Endothelial cell of umbilical vein (primary cell): ENCODE results near the gene TMEM82. TPM values are rescaled to one million over a fixed set of nuclear protein-coding genes. Genes with fewer than 3 reads are reported as not detected.

Experiments used
- BruUV-seq: library from RNA; stranded (reverse); fragments of 400-500 nt; replicated peaks from 2 replicates; lab custom pipeline; 2021; lab: Mats Ljungman, UMichigan
- CTCF ChIA-PET: fragments of 300-600, 350-600 bp; sonication (Branson Sonifier 250); formaldehyde crosslinking; loops from one replicate; lab custom pipeline; 2021; ENCODE audit warnings: antibody characterized with exemption, inconsistent platforms; lab: Charles Lee
- POLR2A ChIA-PET: fragments of 300-600, 350-600 bp; sonication (Branson Sonifier 250); formaldehyde crosslinking; loops from one replicate; lab custom pipeline; 2021; ENCODE audit warnings: antibody characterized with exemption, inconsistent platforms; lab: Charles Lee
- DNase-seq: peaks from one replicate; pipeline ENCODE4 v3.0.0-alpha.2; 2011; ENCODE audit warnings: low read depth, low spot score
- FAIRE-seq: peaks from 2 replicates; lab custom pipeline; 2011; peaks lifted over from hg19 to GRCh38; lab: Jason Lieb, UNC
- H2AFZ ChIP-seq: 2 replicates; pipeline ENCODE4 v1.6.0; 2012; ENCODE audit warnings: low read depth, low read length, control low read depth, inconsistent platforms
- H3K27ac ChIP-seq: 2 replicates; pipeline ENCODE4 v1.5.1; 2011; ENCODE audit warnings: low read depth, mild to moderate bottlenecking, control low read depth, low read length, moderate library complexity; ENCODE audit not compliant: insufficient read depth
- H3K27me3 ChIP-seq, 2 experiments: 2 replicates each; pipeline versions ENCODE4 v1.6.0 to v1.6.1; 2011; ENCODE audit warnings: low read length in 2 of 2, mixed read lengths in 1 of 2; ENCODE audit not compliant: control insufficient read depth in 2 of 2, insufficient read depth in 2 of 2
- H3K36me3 ChIP-seq, 2 experiments: 2 replicates in 1 of 2; 3 replicates in 1 of 2; pipeline ENCODE4 v1.5.1; 2011; ENCODE audit warnings: low read length in 2 of 2, mild to moderate bottlenecking in 1 of 2, moderate library complexity in 1 of 2; ENCODE audit not compliant: control insufficient read depth in 2 of 2, insufficient read depth in 2 of 2; ENCODE audit errors: extremely low read depth in 1 of 2
- H3K4me1 ChIP-seq: 3 replicates; pipeline ENCODE4 v1.5.1; 2011; ENCODE audit warnings: mild to moderate bottlenecking, low read length; ENCODE audit not compliant: control insufficient read depth, insufficient read depth; ENCODE audit errors: extremely low read depth
- H3K4me2 ChIP-seq: 2 replicates; pipeline ENCODE4 v1.6.1; 2011; ENCODE audit warnings: low read length, control low read depth, mixed read lengths; ENCODE audit not compliant: insufficient read depth
- H3K4me3 ChIP-seq, 3 experiments: fragments of 200-600 bp in 1 of 3; sonication (generic), shearing (Covaris generic) in 1 of 3; replicated peaks in 1 of 3; 2 replicates each; pipeline ENCODE4 v1.5.1; 2011 to 2016; ENCODE audit warnings: control low read depth in 3 of 3, low read length in 3 of 3, mild to moderate bottlenecking in 2 of 3, inconsistent platforms in 1 of 3, low read depth in 1 of 3, moderate library complexity in 1 of 3; ENCODE audit not compliant: insufficient read depth in 1 of 3
- H3K79me2 ChIP-seq: 2 replicates; pipeline ENCODE4 v1.6.0; 2012; ENCODE audit warnings: low read length, inconsistent platforms; ENCODE audit not compliant: control insufficient read depth, insufficient read depth
- H3K9ac ChIP-seq: replicated peaks from 2 replicates; pipeline ENCODE3; 2011; ENCODE audit warnings: low read length, control low read depth; ENCODE audit not compliant: insufficient read depth; ENCODE audit errors: extremely low read depth
- H3K9me1 ChIP-seq: replicated peaks from 3 replicates; pipeline ENCODE4 v1.6.0; 2011; ENCODE audit warnings: mild to moderate bottlenecking, low read length; ENCODE audit not compliant: control insufficient read depth, insufficient read depth; ENCODE audit errors: extremely low read depth
- H3K9me3 ChIP-seq: replicated peaks from 2 replicates; pipeline ENCODE4 v1.5.1; 2012; ENCODE audit warnings: low read length, inconsistent platforms; ENCODE audit not compliant: control insufficient read depth, insufficient read depth
- H4K20me1 ChIP-seq: replicated peaks from 2 replicates; pipeline ENCODE3; 2011; ENCODE audit warnings: mild to moderate bottlenecking, low read length; ENCODE audit not compliant: control insufficient read depth, insufficient read depth; ENCODE audit errors: extremely low read depth
- CTCF ChIP-seq, 2 donors: IDR thresholded peaks; 1 replicate in 1 of 2; 2 replicates in 1 of 2; pipeline ENCODE4 v1.5.1; 2011; ENCODE audit warnings: low read length in 2 of 2, mild to moderate bottlenecking in 2 of 2, moderate library complexity in 2 of 2, control low read depth in 1 of 2, inconsistent platforms in 1 of 2, low read depth in 1 of 2; ENCODE audit not compliant: insufficient read depth in 1 of 2; ENCODE audit errors: extremely low read depth in 1 of 2
- EZH2 ChIP-seq: IDR thresholded peaks from 2 replicates; pipeline ENCODE4 v1.6.1; 2012; ENCODE audit warnings: borderline replicate concordance, low read depth, mild to moderate bottlenecking, moderate library complexity, low read length, inconsistent platforms; ENCODE audit not compliant: severe bottlenecking
- FOS ChIP-seq: IDR thresholded peaks from 2 replicates; pipeline ENCODE4 v1.6.1; 2011; ENCODE audit warnings: mild to moderate bottlenecking, low read length, moderate library complexity, borderline replicate concordance; ENCODE audit not compliant: insufficient read depth
- GATA2 ChIP-seq: IDR thresholded peaks from 2 replicates; pipeline ENCODE4 v1.7.0; 2011; ENCODE audit warnings: low read depth, mild to moderate bottlenecking, moderate library complexity, mixed read lengths, low read length; ENCODE audit not compliant: insufficient read length, insufficient read depth
- JUN ChIP-seq: IDR thresholded peaks from 2 replicates; pipeline ENCODE4 v1.6.1; 2011; ENCODE audit warnings: borderline replicate concordance, low read depth; ENCODE audit not compliant: insufficient read length, insufficient read depth
- MYC ChIP-seq: IDR thresholded peaks from one replicate; pipeline ENCODE4 v1.6.1; 2011; ENCODE audit warnings: mild to moderate bottlenecking, low read depth, low read length
- POLR2A ChIP-seq: IDR thresholded peaks from 2 replicates; pipeline ENCODE4 v1.6.1; 2012; ENCODE audit warnings: low read depth, mild to moderate bottlenecking, control low read depth, low read length
- POLR2AphosphoS5 ChIP-seq: IDR thresholded peaks from 2 replicates; pipeline ENCODE4 v1.6.1; 2012; ENCODE audit warnings: low read depth, mild to moderate bottlenecking, control low read depth, low read length, moderate library complexity; ENCODE audit not compliant: insufficient read depth
- dilution Hi-C: fragments of 300-500 bp; cut with MboI; formaldehyde crosslinking; loops from one replicate; pipeline ENCODE4 v1.15.0; 2019; ENCODE audit warnings: low sequenced_read_pairs; ENCODE audit not compliant: extremely low pct_ligation_motif_present
- intact Hi-C: fragments of 100-400 bp; cut with micrococcal nuclease; formaldehyde crosslinking; loops from one replicate; pipeline ENCODE4 v1.10.0; 2022
- polyA plus RNA-seq, 4 experiments: library from polyadenylated mRNA; depleted of rRNA in 3 of 4; stranded (reverse) in 3 of 4; unstranded in 1 of 4; fragments of >200 nt; gene quantifications; 2 replicates each; pipeline versions ENCODE4 v1.2.1 to v1.2.3, GENCODE V29; 2011 to 2012; ENCODE audit warnings: missing spikeins in 1 of 4
- total RNA-seq: library from RNA; stranded (reverse); gene quantifications from 2 replicates; pipeline ENCODE4 v1.2.3, GENCODE V29; 2021
- TF ChIP-seq, protein P1 (sequence below): IDR thresholded peaks from 2 replicates; pipeline ENCODE4 v1.6.1; 2011; ENCODE audit not compliant: insufficient read depth, insufficient read length

Gene TMEM82
- total and polyA plus RNA-seq, 2 donors (not counting 3 experiments of a cell fraction or from before 2014, with no cell fraction given), result not detected

DNA sequence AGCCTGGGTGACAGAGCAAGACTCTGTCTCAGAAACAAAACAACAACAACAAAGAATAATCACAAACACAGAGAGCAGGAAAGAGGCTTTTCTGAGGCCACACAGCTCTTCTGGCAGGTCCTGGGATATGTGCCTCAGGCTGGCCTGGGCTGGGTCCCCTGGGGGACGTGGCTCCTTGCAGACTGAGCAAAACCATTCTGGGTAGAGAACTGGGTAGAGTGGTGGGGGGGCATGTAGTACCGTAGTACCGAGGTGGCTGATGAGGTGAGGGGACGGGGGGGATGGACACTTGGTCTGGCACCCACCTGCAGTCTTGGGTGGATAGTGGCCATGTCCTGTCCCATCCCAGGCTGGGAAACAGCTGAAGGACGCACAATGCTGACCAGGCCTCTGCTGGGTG, 6.0 kb downstream of the TMEM82 start:
- H3K9me1 ChIP-seq, result no peaks in the 10 kb centered on the region
- no peak overlapping the region for H2AFZ ChIP-seq
- no peak for TF ChIP-seq CTCF (IDR thresholded peaks at IDR 0.05; ENCODE audit: extremely low read depth in 1 of 2, insufficient read depth in 1 of 2, low read depth in 1 of 2, low read length in 2 of 2)
- TF ChIP-seq GATA2, result no peak
- no peak for TF ChIP-seq EZH2
- no peak for TF ChIP-seq POLR2A
- TF ChIP-seq POLR2AphosphoS5, result no peak
- TF ChIP-seq, protein P1, sequence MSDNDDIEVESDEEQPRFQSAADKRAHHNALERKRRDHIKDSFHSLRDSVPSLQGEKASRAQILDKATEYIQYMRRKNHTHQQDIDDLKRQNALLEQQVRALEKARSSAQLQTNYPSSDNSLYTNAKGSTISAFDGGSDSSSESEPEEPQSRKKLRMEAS, result no peak
- TF ChIP-seq FOS, result no peak
- TF ChIP-seq MYC, result no peak
- TF ChIP-seq JUN, result no peak
- CTCF ChIA-PET, result interaction anchor here (1.0 to 3.5 kb wide), 5 partner anchors 9 to 37 kb away, joined by 3 to 17 read pairs (median 3); partner anchors contain the start of genes FBLIM1 and SLC25A34
- POLR2A ChIA-PET, result interaction anchor here (1.0 to 2.6 kb wide), 3 partner anchors 11 to 130 kb away, joined by 3 to 26 read pairs (median 6); no protein-coding TSS in a partner anchor
- H4K20me1 ChIP-seq, result no peaks in the 10 kb centered on the region
- intact Hi-C loops, result loop anchor here (2.0 to 10.0 kb wide), 2 partner anchors 223 to 423 kb away; partner anchors contain the start of gene CASP9
- H3K36me3 ChIP-seq, result no peaks in the 10 kb centered on the region
- peaks cover 23% of the 10 kb centered on the region for H3K79me2 ChIP-seq
- peak overlapping the region; percentile 88 for H3K9ac ChIP-seq
- dilution Hi-C loops, result no loop called here
- peak overlapping the region; percentile 97 for H3K27ac ChIP-seq
- H3K4me2 ChIP-seq, result peak overlapping the region; percentile 78
- no peak for DNase-seq
- BruUV-seq, result no TSS peak
- peak overlapping the region in 1 of 3 experiments; percentile 74 for H3K4me3 ChIP-seq
- no peaks in the 10 kb centered on the region for H3K27me3 ChIP-seq
- no peak for FAIRE-seq
- no peaks in the 10 kb centered on the region for H3K9me3 ChIP-seq
- H3K4me1 ChIP-seq, result peaks cover 35% of the 10 kb centered on the region
